Right lung (tissue), 5 donors: ENCODE data around the gene ARHGAP26. TPM values are rescaled to one million over a fixed set of nuclear protein-coding genes. Genes with fewer than 3 reads are reported as not detected.

ENCODE experiments used
- DNase-seq, 2 donors: peaks; one replicate each; pipeline ENCODE4 v3.0.0-alpha.2; 2013
- polyA plus RNA-seq, 5 donors: library from polyadenylated mRNA; unstranded; fragments of 120-200 nt; gene quantifications; one replicate each; pipeline versions ENCODE4 v1.2.1 to v1.2.3, GENCODE V29; 2013; ENCODE audit warnings: inconsistent platforms in 1 of 5, low replicate concordance in 1 of 5; ENCODE audit not compliant: insufficient read length in 5 of 5, insufficient read depth in 1 of 5

The ARHGAP26 gene
- polyA plus RNA-seq, 5 donors: 7.8 to 16.4 (median 14.2) TPM

- no peak for DNase-seq
Observed at GRCh38 chr5:143059976-143060765, 290.0 kb downstream of the ARHGAP26 start.

DNA sequence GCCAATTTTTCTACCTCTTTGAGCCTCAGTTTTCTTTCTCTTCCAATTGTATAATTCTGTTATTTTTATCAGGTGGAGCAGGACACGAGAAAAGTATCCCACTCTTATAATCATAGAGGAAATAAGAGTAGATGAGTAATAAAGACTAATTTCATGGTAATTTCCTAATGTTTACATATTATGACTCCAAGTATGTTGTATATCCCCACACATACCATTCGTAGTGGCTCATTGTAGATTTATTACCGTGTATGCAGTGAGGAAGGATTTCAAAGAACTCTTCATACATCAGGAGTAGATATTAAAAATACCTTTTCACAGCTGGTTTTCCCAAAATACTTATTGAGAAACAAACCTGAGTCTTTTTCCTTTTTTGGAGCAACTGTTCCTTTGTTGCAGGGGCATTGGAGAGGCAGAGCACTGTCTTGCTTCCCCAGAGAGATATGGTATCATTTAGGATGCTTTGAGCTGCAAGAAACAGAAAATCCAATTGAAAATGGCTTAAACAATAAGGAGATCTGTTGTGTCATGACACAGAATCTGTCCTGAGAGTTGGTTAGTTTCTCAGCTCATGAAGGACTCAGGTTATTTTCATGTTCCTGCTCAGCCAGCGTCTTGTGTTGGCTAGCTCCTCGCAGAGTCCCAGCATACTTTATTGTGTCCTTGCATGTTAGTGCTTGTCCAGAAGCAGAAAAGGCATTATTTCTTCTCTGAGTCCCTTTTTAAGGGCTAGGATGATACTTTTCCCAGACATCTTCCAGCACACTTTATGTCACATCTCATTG lies 291.2 kb downstream of the ARHGAP26 start:
- DNase-seq: no peak

DNA sequence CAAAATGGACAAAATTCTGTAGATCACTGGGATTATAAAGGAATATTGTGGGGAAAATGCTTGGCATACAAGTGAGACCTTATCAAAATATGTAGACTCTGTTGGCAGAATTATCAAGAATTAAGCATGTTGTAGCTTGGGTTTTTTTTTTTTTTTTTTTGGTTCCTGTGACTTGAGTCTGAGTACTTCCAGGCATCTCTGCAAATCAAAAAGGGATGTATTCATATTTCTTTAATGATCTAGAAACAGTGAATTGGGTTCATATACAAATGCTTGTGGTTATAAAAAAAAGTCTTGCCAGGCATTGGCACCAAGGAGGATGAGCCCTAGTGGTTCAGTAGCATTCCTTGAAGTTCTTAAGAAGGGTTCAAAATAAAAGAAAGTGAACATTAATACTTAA lies 292.2 kb downstream of the ARHGAP26 start:
- DNase-seq: no peak

DNA sequence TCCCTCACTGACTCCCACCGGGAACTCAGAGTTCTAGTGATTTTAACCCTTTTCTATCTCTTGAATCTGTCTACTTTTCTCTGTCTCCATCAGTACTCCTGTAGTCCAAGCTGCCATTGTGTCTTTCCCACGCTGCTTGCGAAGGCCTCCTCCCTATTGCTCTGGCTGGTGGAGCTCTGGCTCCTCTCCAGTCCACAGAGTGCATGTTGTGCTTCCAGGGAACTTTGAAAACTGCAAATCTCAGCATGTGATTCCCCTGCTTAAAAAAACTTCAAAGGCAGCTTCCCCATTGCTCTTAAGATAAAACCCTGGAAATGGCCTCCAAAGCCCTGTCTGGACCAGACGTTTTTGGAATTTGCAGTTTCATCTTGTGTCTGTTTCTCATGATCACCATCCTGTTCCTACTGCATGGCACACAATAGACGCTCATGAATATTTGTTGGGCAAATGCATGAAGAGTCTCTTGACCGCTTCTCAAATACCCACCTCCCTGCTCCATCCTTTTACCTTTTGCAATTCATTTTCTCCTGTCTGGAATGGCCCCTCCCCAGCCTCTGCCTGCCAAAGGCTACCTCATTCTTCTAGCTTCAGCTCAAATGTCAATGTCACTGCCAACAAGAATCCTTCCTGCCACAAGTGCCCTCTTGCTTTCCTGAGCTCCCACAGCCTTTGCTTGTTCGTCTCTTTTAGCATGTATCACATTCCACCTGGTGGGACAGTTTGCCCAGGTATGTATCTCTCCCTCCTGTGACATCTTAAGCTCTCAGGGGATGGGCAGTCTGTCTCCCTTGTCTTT lies 293.2 kb downstream of the ARHGAP26 start:
- DNase-seq: peak in 1 of 2 donors; percentile 44

- peak in 1 of 2 donors; percentile 46 for DNase-seq
Observed at GRCh38 chr5:143064218-143064641, 294.1 kb downstream of the ARHGAP26 start.

DNA sequence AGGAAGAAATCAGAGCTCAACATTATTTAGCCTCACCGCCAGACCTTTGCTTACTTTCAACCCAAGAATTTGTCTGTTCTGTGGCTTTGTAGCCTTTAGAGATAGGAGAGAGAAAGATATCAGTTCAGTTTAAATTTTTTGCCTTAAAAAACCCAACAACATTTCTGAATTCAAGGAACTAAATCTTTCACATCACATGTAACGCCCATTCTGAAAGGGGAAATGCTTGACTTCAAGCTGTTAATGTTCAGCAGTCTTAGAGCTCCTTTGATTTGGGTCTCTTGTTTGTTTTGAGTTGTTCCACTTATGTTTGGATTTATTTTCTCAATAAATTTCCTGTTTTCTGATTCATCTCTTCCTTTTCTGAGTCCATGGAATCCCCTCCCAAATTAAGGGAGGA lies 294.5 kb downstream of the ARHGAP26 start:
- peak in 1 of 2 donors; percentile 45 for DNase-seq

DNA sequence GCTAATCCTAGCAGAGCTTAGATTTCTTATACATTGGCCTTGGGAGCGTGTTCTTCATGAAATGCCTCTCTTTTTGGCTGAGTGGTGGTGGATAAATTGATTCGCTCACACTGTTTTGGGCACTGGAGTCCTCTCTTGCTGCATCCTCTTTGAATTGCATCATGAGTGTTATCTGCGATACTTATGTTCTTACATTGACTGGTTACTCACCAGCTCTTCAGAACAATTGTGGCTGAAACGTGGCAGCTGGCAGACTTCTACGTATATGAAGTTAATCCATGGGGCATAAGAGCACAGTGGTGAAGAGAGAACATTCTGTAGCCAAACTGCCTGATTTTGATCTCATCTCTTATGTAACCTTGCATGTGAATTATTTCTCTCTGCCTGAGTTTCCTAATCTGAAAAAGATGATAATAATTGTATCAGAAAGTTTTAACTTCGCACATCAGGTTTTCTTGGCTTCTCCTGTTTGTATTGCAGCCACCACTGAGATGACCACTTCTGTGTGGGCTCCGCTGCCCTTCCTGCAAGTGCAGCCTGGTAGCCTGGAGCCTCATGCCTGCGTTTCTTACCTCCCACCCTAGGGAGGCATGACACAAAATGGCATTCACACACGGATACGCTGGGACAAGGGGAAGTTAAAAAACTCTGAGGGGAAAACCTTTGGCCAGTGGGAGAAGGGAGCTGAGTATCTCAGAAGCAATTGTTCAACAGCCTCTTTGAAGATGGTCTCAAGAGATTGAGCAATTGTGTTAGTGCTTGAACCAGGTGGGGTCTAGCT lies 295.2 kb downstream of the ARHGAP26 start:
- peak; percentile 72 to 86 for DNase-seq

DNA sequence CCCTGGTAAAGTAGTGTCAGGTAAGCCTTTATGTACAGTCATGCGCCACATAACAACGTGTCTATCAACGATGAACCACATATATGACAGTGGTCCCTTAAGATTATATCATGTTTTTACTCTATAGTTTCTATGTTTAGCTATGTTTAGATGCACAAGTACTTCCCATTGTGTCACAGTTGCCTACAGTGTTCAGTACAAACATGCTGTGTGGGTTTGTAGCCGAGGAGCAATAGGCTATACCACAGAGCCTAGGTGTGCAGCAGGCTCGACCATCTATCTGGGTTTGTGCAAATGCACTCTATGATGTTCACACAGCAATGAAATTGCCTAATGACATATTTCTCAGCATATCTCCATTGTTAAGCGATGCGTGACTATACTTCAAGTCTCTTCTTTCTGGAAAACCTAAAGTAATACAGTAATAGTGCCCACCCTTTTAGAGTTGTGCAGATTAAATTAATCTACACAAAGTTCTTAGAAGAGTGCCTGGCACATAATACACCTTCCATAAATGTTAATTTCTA lies 295.9 kb downstream of the ARHGAP26 start:
- no peak for DNase-seq

DNA sequence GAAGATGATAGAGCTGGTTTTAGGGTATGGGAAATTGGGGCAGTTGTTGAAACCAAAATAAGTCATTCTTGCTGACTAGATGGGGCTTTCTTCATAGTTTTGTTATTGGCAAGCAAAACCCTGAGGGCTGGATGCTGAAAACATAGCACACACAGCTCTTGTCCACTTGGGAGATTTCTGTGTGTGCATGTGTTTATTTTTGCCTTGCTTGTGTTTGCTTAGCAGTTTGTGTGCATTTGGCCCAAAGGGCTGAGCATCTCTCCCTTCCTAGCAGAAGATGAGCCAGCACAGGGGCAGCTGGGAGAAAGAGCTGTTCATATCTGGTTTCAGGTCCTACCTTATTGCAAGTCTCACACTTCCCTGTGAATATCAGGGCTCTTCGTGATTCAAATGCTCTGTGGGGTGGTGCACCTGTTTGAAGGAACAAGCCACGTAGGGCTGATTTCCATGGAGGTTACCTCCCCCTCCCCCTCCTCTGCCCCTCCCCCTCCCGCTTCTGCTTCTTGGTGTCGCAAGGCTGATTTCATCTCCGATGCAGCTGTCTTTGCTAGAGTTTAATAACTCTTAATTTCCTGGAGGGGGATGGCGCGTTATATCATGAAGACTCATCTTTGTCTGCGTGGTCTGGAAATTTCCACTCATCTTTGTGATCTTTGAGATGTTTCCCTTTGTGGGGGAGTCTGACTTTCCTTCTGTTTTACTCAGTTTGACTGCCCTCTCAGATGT lies 296.5 kb downstream of the ARHGAP26 start:
- peak in 1 of 2 donors; percentile 36 for DNase-seq

DNA sequence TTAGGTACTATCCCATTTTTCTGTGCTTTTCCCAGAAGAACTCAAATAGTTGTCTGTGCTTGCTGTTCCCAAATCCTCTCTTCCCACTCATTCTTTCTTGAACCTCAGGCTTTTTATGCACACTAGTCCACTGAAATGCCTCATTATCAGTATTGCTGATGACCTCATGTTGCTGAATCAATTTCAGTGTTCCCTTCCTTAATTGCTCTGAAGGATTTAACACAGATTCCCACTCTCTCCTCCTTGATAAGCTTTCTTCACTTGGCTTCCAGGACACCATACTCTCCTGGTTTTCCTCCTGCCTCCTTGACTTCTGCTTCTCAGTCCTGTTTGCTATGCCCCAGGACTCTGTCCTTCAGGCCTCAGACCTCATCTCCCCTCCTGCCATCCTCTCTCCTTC lies 298.5 kb downstream of the ARHGAP26 start:
- DNase-seq: no peak

- no peak for DNase-seq
Observed at GRCh38 chr5:143071927-143072326, 301.8 kb downstream of the ARHGAP26 start.

GRCh38 chr5:143072734-143073133 lies 302.6 kb downstream of the ARHGAP26 start:
- no peak for DNase-seq

DNA sequence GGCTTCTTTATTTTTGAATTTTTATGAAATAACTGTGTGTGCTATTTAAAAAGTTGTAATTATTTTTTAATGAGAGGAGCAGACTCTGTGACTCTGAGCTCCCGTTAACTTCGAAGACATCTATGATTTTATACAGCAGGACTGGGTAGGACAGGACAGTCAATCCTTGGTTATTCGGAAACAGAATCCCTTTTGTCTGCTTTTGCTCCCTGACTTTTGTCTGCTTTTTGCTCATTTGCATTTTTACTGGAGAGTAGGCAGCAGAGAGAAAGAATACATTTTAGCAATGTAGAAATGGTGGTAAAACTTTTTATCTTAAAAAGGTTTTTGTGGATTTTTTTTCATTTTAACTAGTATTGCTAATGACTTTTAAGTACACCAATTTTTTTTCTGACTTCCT lies 303.6 kb downstream of the ARHGAP26 start:
- DNase-seq: no peak

- DNase-seq: no peak
Observed at GRCh38 chr5:143074414-143074996, 304.3 kb downstream of the ARHGAP26 start.

GRCh38 chr5:143076377-143076776 lies 306.2 kb downstream of the ARHGAP26 start:
- DNase-seq: no peak

GRCh38 chr5:143077453-143078103 lies 307.4 kb downstream of the ARHGAP26 start:
- DNase-seq: no peak

- no peak for DNase-seq
Observed at GRCh38 chr5:143078313-143078712, 308.1 kb downstream of the ARHGAP26 start.

- no peak for DNase-seq
Observed at GRCh38 chr5:143078971-143079370, 308.8 kb downstream of the ARHGAP26 start.

DNA sequence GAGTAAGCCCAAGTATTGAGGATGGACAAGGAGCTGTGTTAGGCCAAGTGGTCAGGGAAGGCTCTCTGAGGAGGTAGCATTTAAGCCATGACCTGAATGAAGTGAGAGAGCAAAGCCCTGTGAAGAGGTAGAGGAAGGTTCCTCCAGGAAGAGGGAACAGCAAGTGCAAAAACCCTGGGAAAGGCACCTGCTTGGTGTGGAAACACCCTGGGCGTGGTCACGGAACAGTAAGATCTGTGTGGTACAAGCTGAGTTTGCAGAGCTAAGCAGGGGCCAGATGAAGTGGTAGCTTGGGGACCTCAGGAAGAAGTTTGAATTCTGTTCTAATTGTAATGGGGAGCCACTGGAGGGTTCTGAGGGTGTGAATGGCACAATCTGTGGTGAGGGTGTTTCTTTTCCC lies 310.2 kb downstream of the ARHGAP26 start:
- DNase-seq: no peak
